ENCODE data around the gene C1QL1. TPM values are rescaled to one million over a fixed set of nuclear protein-coding genes. Genes with fewer than 3 reads are reported as not detected.

C1QL1 gene
- total and polyA plus RNA-seq, 9 donors: 0.20 to 6.0 (median 0.87) TPM; not detected in 3

DNA sequence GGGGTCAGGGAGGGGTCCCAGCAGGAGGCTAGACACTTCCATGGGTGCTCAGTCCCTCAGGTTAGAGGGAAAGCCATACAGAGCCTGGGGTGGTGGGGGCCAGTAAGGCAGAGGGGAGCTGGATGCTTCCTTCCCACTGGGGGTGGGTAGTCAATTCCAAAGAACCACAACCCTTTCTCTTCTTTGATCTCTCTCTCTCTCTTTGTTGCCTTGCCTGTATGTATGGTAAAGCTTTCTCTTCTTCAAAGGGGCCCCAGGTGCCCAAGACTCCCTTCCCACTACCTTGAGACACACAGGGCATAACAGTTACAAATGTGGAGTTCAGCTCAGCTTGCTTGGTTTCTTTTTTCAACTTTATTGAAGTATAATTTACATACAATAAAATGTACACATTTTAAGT is 30.5 kb upstream of the C1QL1 start:
- no peaks in the 10 kb centered on the region for H3K27me3 ChIP-seq
- no peak overlapping the region for H3K4me3 ChIP-seq
- H3K27ac ChIP-seq: no peak overlapping the region
- no peak for DNase-seq
- intact Hi-C loops (cut with DNase I): no loop called here
- H3K4me1 ChIP-seq (ENCODE audit: insufficient read depth): no peaks in the 10 kb centered on the region
- TF ChIP-seq POLR2A (IDR thresholded peaks at IDR 0.05) (no peak), EP300 (IDR thresholded peaks at IDR 0.05) (no peak)
- TF ChIP-seq, protein P1, sequence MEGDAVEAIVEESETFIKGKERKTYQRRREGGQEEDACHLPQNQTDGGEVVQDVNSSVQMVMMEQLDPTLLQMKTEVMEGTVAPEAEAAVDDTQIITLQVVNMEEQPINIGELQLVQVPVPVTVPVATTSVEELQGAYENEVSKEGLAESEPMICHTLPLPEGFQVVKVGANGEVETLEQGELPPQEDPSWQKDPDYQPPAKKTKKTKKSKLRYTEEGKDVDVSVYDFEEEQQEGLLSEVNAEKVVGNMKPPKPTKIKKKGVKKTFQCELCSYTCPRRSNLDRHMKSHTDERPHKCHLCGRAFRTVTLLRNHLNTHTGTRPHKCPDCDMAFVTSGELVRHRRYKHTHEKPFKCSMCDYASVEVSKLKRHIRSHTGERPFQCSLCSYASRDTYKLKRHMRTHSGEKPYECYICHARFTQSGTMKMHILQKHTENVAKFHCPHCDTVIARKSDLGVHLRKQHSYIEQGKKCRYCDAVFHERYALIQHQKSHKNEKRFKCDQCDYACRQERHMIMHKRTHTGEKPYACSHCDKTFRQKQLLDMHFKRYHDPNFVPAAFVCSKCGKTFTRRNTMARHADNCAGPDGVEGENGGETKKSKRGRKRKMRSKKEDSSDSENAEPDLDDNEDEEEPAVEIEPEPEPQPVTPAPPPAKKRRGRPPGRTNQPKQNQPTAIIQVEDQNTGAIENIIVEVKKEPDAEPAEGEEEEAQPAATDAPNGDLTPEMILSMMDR (IDR thresholded peaks at IDR 0.05): no peak
- H3K9me3 ChIP-seq: no peaks in the 10 kb centered on the region
- no peaks in the 10 kb centered on the region for H3K36me3 ChIP-seq

GRCh38 chr17:44997733-44998520 is 29.8 kb upstream of the C1QL1 start:
- 52 to 59% (median 56%) methylated on average over 7 of the region's 7 CpGs for WGBS, 3 donors
- no peaks in the 10 kb centered on the region for H3K36me3 ChIP-seq
- no peak overlapping the region for H3K4me3 ChIP-seq
- no peak for DNase-seq
- no peaks in the 10 kb centered on the region for H3K9me3 ChIP-seq
- no peak overlapping the region for H3K27ac ChIP-seq
- no peak for TF ChIP-seq EP300 (IDR thresholded peaks at IDR 0.05)
- TF ChIP-seq POLR2A (IDR thresholded peaks at IDR 0.05): no peak
- TF ChIP-seq, protein P1 (IDR thresholded peaks at IDR 0.05): no peak
- intact Hi-C loops (cut with DNase I): no loop called here
- H3K27me3 ChIP-seq: no peaks in the 10 kb centered on the region
- H3K4me1 ChIP-seq (ENCODE audit: insufficient read depth): no peaks in the 10 kb centered on the region

- DNase-seq: no peak
- TF ChIP-seq, protein P1 (IDR thresholded peaks at IDR 0.05): no peak
- no peak for TF ChIP-seq POLR2A (IDR thresholded peaks at IDR 0.05)
- no peak for TF ChIP-seq EP300 (IDR thresholded peaks at IDR 0.05)
- H3K9me3 ChIP-seq: no peaks in the 10 kb centered on the region
- H3K4me3 ChIP-seq: no peak overlapping the region
- intact Hi-C loops (cut with DNase I): no loop called here
- WGBS, 3 donors: 71 to 79% (median 73%) methylated on average over 10 of the region's 10 CpGs
- no peaks in the 10 kb centered on the region for H3K4me1 ChIP-seq (ENCODE audit: insufficient read depth)
- no peak overlapping the region for H3K27ac ChIP-seq
- H3K36me3 ChIP-seq: no peaks in the 10 kb centered on the region
- H3K27me3 ChIP-seq: no peaks in the 10 kb centered on the region
Observed at GRCh38 chr17:44996304-44996703, 28.2 kb upstream of the C1QL1 start.

DNA sequence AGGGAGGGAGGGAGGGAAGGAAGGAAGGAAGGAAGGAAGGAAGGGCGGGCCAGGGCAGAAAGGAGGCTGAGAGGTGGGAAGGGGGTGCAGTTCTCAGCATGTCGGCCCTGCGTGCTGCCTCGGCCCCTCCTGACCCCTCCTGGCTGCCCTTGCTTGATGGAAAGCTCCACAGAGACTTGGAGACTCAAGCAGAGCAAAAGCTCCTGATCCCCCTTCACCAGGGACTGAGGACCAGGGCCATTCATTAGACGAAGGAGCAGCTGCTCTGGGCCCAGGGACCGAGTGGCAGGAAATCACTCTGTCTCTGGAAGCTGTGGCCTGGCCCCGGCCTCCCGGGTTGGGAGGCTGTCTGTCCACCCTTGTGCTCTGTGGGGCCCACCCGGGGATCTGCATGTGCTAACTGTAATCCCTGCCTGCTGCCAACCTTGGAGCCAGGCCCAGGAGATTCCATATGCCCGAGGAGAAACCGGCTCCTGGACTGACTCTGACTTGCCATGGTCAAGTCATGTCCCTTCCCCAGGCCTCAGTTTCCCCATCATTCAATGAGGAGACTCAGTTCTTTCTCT is 27.4 kb upstream of the C1QL1 start:
- Histone ChIP-seq H3K9me3 (no peaks in the 10 kb centered on the region), H3K27ac (no peak overlapping the region), H3K36me3 (no peaks in the 10 kb centered on the region), H3K4me3 (no peak overlapping the region), H3K4me1 (ENCODE audit: insufficient read depth) (no peaks in the 10 kb centered on the region), H3K27me3 (no peaks in the 10 kb centered on the region)
- intact Hi-C loops (cut with DNase I): no loop called here
- no peak for DNase-seq
- TF ChIP-seq POLR2A (IDR thresholded peaks at IDR 0.05) (no peak), EP300 (IDR thresholded peaks at IDR 0.05) (no peak)
- TF ChIP-seq, protein P1 (IDR thresholded peaks at IDR 0.05): no peak
- WGBS, 3 donors: 55 to 59% (median 56%) methylated on average over 11 of the region's 11 CpGs

All from ovary (tissue), 9 donors.